HG03064 (cell line): ENCODE data around the gene GPRIN2.
A peak's percentile ranks its signal among the peaks of the same experiment; 100 is the strongest.
"Not testable (repeated sequence)": the region's sequence is repeated elsewhere in the genome, so short reads cannot be mapped to it uniquely, and the experiment has no call there.

Experiments used
- ATAC-seq: cut with Tn5 transposase; IDR thresholded peaks from one replicate; pipeline ENCODE4 v1.9.1; 2021; ENCODE audit warnings: low read depth; ENCODE audit not compliant: unreplicated experiment

Gene GPRIN2

DNA sequence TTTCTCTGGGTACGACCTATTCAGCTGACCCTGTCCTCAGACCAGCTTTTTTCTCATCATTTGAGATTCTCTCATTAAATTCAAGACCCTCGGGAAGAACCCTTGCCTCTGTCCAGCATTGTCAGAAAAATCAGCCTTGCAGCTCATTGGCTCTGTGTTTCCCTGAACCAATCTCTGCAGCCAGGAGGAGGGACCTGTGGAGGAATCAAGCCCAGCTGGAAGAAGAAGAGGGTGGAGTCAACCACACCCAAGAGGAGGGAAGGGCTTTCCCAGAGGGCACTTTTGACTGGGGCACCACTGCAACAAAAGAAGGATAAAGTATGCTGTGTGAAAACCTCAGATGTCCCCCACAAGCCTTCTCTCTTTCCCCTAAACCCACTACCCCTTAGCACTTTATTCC is 14.2 kb upstream of the GPRIN2 start:
- not testable (repeated sequence) for ATAC-seq

DNA sequence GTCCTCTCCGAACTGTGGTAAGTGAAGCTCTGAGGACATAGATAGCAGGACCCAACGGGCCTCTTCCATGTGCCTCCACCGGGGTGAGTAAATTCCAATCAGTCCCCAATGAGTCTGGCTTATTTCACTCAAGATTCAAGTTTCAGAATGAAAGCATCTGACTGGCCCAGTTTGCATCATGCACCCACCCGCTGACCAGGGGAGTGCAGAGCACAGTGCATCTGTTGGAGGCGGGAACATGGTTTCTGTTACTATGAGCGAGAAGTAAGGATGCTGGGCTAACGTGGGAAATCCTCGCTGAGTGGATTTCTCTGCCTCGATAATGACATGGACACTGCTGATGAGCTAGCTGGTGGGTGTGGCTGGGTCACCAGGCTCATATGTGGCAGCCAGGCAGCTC is 10.7 kb upstream of the GPRIN2 start:
- not testable (repeated sequence) for ATAC-seq

DNA sequence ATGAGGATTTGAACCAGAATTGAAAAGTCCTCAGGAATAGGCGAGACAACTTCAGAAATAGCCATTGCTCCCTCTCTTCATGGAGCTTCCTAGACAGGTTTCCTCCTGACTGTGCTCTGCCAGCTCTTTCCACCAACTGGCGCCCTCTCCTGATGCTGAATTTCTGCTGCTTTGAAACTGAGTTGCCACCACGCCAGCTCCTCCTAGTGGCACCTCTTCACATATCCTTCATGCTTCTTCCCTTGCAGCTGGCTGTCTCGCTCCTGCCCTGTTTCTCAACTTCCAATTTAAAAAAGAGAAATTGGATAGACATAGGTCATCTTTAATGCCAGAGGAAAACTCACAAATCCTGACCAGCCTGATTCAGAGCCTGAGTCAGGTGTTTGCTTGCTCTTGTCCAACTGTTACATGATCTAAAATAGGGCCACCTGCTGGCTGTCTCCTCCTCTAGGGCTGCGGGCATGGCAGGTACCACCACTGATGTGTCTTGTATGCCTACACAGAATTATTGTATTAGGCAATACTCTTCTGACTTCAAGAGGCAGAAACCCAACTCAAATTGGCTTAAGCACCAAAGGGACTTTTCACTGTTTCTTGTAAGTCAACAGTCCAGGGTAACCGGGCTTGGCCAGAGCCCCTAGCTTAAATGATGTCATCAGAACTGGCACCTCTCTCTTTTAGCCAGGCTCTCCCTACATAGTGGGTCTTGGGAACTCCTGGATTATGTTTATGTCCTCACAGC is 9.3 kb upstream of the GPRIN2 start:
- peak; percentile 75 for ATAC-seq

DNA sequence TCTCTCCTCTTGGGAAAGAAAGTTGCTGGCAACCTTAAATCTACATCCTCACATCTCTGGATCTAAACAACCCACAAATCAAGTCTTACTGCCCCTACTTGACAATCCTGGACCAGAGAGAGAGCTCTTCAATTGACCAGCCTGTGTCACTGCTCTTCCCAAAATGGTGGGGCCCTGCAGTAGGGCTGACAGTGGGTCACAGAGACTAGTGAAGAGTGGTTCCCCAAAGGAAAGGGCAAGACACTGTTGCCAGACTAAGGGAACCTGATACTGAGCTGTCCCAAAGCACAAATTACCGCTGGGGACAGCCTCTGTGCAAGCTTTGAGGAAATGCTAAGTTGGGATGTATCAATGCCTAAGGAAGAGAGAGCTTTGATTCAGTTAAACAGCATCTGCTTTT is 4.5 kb upstream of the GPRIN2 start:
- ATAC-seq: no peak

DNA sequence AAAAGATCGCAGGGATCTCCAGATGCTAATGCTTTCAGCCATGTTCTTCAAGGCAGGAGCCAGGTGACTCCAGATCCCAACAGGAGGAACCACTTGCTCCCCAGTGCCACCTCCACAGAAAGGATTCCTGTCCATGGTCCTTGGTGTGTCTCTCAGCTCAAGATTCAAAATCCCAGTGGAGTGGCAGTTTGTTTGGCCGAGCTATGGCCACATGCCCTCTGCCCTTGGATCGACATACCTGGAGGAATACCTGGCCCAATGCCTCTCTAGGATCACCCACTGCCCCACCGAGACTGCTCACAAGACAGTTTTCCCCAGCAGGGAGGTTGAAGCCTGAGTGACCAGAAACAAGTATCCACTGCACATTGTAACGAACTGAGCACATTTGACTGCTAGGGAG is 3.9 kb upstream of the GPRIN2 start:
- ATAC-seq: no peak

DNA sequence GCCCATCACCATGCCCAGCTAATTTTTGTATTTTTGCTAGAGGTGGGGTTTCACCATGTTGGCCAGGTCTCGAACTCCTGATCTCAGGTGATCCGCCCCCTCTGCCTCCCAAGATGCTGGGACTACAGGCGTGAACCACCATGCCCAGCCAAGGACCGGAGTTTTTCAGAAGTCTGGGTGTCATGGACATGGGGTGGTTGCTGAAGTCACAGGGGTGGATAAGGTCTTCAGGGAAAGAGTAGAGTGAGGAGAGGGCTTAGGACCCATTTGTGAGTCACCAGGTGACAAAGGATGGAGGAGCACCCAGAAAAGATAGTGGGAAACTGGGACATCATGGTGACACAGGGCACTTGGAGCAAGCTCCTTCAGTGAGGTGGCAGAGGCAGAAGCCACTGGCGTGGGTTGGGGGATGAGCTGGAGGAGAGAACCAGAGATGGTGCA is 2.8 kb upstream of the GPRIN2 start:
- no peak for ATAC-seq

DNA sequence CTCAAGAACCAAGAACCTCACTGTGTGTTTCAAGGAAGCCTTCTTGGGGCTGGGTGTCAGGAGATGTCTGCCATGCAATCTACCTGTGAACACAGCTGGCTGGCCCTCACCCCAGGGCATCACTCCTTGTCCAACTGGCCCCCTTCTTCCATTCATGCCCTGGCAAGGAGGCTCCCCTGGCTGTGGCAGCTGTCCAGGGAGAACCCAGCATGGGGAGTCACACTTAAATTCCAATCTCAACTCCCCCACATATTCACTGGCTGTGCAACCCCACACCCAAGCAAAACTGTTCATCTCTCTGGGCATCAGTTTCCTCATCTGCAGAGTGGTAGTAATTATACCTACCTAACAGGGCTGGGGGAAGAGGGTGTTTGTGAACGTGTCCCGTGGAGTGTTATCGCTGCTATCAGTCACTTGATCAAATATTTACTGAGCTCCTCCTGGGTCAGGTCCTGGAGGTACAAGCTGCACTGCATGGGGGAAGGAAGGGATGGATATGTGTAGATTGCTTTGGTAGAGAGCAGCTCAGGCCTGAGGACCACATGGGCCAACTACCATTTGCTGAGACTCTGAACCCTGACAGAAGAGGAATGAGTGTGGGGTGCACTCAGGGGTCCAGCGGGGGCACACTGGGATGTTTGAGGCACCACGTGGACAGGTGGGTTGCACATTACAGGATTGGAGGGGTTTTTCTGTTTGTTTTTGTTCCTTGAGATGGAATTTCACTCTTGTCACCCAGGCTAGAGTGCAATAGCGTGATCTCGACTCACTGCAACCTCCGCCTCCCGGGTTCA is 2.1 kb upstream of the GPRIN2 start:
- no peak for ATAC-seq

DNA sequence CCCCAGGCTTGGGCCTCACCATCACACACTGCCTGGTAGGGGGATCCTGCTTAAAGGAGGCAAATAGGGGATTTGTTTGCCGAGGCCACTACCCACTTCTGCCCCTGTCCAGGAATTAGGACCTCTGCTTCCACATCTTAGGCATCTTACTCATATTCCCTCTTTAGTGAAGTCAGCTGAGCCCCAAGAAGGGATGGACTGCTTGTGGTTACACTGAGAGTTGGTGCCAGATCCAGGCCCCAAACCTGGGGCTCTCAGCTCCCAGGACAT is 1.6 kb upstream of the GPRIN2 start:
- no peak for ATAC-seq

DNA sequence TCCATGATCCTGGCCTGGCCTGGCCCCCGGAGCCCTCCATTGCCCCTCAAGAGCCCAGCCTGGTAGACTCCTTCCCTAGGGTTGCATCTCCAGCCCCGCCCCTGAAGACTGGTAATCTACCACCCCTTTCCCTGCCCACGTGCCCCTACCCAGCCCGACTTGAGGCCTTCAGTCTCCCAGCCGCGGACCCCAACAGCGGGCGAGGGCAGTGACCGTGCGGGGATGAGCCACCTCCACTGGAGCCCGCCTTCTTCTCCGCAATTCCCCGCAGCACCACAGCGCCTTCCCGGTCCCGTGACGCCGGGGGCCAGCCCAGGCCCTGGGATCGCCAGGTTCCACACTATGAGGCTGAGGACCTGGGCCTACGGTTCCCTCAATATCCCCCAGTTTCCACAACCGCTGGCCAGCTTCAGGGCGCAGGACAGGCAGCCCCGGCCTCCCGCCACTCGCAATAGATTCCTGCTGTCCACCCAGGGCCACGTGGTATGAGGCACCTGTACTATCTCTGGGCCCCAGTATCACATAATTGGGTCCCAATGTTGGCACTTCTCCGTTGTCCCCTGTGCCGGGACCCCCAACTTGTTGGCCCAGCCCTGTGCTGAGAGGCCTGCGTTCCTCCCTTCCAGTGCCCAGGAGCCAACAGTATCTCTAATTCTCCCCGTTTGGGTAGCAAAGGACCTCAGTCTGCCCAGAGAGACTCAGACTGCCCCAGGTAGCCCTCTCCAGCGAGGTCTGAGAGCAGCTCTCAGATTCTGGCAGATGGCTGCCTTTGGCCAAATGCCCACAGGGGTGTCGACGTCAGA is 1.1 kb upstream of the GPRIN2 start:
- ATAC-seq: no peak

DNA sequence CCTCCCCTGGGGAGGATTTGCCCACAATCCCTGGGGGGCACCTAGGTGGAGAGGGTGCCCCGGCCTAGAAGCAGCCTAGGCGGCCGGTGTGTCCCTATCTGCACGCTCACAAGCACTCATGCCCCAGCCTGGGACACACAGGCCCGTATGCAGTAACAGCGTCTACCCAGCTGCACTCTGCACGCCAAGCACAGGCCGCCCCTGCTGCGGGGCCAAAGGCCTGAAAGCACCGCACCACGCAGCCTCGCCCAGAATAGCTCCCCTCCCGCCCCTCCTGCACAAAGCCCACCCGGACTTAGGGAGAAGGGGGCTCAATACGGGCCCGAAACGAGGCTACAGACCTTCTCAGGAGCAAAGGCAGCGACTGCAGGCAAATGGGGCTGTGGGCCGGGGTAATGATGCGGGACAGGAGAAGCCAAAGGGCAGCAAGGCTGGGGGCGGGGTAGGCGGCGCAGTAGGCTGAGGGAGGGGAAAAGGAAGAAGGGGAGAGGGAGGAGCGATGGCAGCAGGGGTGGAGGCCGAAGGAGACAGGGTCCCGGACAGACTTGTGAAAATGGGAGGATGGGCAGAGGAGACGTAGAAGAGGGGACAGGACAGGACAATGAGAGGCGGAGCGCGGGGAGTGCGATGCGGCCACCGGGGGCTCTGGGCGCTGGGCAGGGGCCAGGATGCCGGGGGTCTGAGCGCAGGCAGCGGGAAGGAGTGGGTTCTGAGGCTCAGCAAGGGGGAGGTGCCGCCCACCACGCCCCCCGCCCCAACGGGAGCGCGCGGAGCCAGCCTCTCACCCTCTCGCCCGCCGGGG is 544 bp downstream of the GPRIN2 start:
- no peak for ATAC-seq

DNA sequence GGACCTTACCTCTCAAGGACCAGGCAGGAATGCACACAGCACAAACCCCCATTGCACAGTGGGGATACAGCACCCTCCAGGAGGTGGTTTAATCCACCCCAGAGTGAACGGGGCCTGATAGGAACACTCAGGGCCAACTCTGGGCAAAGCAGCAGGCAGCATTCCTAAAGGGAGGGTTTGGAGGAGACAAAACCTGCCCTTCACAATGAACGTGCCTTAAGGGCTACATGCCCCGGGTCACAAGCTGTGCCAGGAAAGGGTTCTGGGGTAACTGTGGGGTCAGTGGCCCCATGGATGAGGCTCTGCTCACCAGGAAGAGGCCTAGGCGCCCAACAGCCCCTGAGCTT is 1.1 kb downstream of the GPRIN2 start:
- ATAC-seq: no peak

DNA sequence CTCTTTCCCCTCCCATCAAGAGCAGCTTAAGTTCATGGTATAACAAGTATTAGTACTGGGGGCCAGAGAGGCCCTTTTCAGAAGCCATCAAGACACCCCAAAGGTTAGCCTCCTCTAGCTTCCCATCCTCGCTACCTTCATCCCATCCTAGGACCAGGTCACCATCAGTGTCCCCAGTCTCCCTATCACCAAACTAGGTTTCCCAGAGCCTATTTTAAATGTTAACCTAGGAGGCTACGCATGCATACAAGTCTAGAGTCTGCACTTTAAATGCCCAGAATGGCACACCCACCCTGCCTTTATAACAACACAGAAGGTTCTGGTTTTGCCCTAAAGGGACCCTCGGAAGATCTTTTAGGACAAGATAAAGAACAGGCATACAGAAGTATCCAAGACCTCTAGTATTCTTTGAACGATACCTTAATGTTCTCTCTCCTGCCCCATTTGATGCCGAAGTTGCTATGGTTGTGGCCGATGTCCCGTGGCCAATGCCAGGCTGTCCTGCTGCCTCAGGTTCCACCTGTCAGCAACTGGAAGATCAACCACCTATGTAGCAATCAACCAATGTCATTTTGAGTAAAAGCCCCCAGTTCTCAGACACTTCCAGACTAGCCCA is 2.2 kb downstream of the GPRIN2 start:
- no peak for ATAC-seq

DNA sequence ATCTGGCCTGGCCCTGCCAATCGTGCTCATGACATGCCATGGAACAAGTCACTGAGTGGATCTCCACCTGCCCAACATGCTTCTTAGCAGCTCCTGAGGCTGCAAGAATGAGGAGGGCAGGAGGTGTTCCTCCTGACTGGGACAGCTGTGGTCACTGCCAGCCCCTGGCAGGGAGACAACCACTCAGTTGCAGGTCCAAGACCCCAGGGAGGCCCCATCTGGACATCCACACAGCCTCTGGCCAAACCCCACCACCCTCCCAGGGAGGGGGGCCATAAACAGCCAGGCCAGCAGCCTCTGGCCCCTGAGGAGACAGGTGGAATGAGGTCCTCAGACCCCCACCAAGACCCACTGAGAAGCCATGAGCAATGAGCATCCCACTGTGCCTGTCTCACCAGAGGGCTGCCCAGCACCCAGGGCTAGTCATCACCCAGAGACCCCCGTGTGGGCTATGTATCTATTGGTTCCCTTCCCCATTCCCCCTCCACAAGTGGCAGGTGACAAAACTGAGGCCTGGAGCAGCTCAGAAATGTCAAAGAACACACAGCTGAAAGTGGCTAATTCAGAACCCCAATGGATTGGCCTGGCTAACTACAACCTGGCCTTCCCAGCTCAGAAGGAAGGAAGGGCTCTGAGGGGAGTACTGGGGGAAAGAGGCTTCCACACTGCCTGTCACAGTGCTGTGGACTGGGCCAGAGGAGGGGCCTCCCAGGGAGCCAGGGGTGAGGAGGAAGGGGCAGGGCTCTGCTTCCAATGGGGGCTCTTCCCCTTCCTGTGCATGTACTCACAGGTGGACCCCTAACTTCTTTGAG is 3.0 kb downstream of the GPRIN2 start:
- ATAC-seq: no peak

DNA sequence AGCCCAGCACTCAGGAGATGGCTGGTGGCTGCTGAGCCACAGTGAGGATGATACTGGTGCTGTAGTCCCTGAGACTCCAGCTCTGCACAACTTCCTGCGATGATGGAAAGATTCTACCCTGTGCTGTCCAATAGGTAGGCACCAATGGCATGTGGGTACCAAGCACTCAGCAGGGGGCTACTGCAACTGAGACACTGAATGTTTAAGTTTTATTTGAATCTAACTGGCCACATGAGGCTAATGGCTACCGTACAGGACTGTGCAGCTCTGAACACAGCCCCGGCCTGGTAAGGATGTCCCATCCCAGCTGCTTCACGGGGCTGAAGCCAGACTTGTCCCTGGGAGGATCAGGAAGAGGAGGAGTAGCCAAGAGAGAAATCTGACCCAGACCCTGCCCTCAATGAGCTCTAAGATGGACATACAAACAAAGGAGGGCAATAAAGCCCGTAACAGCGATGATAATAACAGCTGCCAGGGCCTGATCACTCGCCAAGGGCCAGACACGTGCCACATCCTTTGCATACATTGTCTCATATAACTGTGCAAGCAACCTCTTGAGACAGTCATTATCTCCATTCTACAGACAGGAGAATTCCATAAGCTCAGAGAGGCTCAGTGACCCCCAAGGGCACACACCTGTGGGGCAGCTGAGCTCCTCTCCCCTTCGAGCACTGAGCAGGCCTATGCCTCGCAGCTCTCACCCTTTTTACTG is 3.8 kb downstream of the GPRIN2 start:
- no peak for ATAC-seq

DNA sequence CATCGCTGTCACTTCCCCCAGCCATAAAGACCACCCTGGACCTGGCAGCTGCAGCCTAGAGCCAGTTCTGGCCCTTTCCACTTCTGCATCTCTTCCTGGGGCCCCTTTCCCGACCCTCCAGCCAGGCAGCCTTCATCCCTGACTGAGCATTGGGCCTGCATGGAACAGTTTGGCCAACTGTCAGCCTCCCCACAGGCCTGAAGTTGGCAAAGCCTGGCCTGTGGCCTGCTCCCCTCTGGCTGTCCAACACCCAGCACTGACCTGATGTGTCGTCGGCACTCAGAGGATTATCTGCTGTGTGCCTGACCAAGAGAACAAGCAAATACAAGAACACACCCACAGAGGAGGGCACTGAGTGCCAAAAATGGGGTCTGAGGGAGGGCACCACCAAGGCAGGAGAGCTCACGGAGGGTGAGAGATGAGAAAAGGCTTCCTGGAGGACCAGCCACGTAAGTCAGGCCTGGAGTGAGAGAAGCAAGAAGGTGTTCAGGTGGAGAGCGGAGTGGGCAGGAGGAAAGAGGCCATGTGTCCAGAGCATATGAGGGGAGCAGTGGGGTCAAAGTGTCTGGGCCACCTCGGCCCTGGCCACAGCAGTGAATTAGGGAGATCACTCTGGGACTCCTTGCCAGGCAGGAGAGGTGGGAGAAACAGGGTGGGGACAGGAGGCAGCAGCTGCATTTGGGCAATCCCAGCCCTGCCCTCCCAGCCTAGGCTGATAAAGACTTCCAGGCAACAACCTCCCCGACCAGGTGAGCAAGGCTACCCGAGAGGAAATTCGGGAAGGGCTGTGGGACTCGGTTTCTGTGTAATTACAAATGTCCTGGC is 4.5 kb downstream of the GPRIN2 start:
- ATAC-seq: no peak

DNA sequence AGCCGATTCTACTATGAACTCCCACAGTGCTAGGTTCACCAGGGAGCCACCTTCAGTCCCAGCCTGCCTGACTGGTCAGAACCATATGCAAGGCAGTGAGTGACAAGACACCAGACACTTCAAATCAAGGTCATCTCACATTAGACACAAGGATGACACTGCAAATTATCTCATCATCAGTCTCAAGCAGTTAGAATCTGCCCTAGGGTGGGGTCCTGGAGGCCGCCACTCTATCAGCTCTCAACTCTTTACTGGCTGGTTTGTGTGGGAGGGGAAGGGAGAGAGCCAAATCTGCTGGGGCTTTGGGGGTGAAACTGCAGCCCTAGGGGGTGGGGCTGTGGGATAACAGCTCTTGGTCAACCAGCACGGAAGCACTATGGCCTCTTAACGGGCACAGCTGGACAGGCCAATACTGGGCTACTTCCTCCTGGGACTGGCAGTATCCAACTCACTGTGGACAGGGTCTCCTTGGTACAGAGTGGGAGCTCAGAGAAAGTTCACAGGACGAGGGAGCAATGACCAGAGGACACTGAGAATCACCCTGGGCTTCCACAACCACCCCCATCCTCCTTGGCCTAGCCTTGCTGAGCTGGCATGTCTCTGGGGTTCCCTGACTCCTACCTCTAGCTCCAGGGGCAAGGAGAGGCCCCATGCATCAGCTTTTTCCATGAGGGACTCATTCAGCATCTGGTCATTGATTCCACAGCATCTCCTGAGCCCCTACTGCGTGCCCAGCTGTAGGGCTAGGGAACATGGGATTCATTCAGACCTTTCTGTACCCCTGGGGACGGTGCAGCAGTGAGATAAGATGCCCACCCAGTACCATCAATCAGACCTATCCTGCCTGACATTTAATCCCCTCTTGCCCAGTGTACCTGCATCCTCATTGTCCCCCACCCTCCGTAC is 5.4 kb downstream of the GPRIN2 start:
- ATAC-seq: no peak
